SK-N-MC (cell line): Measurements from ENCODE around the gene C14orf93.

Experiments used
- EZH2 ChIP-seq: fragments of 200-600 bp; sonication (generic); IDR thresholded peaks from one replicate; pipeline ENCODE4 v1.6.1; 2017; ENCODE audit warnings: antibody characterized with exemption
- FOXP2 ChIP-seq: optimal IDR thresholded peaks from 2 replicates; pipeline ENCODE3; 2011; ENCODE audit warnings: mild to moderate bottlenecking, moderate library complexity; ENCODE audit not compliant: insufficient read depth; ENCODE audit errors: extremely low read length, control extremely low read depth
- POLR2AphosphoS5 ChIP-seq: IDR thresholded peaks from 2 replicates; pipeline ENCODE4 v1.6.1; 2012; ENCODE audit warnings: mild to moderate bottlenecking, low read depth, low read length, borderline replicate concordance

DNA sequence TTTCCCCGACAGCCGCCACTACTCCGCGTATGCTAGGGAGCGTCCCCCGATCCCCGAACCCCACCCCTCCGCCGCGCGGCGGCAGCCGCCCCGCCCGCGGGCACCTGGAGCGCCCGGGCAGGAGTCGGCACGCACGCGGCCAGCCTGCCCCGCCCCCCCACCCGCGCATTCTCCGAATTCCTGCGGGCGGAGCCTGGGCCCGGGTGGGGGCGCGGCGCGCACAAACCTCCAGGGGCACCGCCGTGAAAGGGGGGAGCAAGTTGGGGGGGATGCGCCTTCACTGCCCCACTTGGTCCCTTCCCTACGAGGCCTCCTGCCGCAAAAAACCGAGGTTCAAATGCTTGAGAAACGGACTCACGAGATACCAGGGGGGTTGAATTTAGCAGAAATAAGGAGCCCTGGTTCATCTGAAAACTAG, 29.3 kb downstream of the C14orf93 start:
- TF ChIP-seq EZH2 (no peak), POLR2AphosphoS5 (no peak), FOXP2 (no peak)
